HUDEP-2 (cell line): ENCODE data around the gene KRT3.

Source experiments
- DNase-seq, 76 experiments: peaks; one replicate each; lab custom pipeline; 2025; ENCODE audit not compliant: unreplicated experiment in 76 of 76; lab: John Stamatoyannopoulos, UW

KRT3 gene

DNA sequence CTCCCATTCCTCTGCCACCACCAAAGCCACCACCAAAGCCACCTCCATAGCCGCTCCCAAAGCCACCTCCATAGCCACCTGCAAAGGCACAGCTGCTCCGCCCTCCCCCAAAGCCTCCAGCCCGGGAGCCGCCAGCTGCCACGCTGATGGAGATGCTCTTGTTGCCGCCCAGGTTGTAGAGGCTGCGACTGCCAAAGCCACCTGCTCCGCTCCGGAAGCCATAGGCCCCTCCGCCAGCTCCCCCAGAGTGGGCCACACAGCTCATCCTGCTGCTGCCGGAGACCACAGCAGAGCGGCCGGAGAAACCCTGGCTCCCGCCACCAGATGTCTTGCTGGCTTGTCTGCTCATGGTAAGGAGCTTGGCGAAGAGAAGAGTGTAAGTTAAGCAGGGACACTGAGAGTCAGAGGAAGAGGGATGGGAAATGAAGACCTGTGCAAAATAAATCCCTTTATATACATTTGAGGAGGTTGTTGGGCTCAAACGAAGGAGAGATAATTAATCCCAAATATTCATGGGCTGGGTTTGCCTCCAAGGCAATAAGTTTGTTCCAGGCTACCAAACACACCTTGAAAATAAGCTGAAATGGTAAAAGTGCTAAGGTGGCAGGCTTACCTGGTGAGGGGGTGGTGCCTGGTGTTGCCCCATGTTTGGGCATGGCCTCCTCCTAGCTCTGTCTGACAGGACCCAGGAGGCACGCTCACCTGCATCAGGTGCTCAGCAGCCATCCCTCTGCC lies at the start of gene KRT3:
Gene KRT3, minus strand, starts transcription at position 424 of the 735 bp plus-strand sequence. Its CDS starts 75 bp downstream, at position 349.
- DNase-seq: no peak

DNA sequence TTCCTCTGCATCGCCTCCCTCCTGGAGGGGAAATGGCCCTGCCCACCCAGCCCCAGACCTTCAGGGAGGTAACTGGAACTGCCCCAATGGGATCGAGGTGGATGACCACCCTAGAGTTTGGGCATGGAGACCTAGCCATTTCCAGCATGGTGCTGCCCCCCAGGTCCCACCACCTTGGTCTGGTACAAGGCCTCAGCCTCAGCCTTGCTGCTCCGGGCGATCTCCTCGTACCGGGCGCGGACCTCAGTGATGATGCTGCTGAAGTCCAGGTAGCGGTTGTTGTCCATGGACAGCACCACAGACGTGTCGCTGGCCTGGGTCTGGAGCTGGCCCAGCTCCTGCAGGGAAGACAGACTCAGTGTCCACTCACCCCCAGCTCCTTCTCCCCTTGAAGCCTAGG lies 48.5 kb upstream of the KRT3 start:
- no peak for DNase-seq

DNA sequence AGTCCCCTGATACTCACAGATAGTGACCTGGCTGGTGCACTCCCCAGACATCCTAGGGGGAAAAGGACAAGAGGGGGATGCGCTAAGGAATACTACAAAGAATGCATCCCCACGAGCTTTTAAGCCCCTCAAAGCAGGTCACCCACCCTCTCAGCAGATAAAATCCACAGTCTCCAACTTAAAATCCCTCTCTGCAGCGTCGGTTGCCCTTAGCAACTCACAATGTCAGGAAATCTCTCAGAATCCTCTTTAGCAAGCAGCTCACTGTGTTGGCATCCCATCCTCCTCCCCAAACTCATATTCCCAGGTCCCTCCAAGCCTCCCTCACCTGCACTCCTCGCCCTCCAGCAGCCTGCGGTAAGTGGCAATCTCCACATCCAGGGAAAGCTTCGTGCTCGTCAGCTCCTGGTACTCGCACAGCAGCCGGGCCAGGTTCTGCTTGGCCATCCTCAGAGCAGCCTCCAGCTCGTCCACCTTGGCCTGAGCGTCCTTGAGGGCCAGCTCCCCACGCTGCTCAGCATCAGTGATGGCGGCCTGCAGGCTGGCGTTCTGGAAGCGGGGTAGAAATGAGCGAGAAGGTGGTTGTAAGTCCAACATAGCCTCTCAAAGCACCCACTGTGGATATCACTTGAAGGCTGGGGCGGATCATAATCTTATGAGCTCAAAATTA lies 43.7 kb upstream of the KRT3 start:
- DNase-seq: no peak

DNA sequence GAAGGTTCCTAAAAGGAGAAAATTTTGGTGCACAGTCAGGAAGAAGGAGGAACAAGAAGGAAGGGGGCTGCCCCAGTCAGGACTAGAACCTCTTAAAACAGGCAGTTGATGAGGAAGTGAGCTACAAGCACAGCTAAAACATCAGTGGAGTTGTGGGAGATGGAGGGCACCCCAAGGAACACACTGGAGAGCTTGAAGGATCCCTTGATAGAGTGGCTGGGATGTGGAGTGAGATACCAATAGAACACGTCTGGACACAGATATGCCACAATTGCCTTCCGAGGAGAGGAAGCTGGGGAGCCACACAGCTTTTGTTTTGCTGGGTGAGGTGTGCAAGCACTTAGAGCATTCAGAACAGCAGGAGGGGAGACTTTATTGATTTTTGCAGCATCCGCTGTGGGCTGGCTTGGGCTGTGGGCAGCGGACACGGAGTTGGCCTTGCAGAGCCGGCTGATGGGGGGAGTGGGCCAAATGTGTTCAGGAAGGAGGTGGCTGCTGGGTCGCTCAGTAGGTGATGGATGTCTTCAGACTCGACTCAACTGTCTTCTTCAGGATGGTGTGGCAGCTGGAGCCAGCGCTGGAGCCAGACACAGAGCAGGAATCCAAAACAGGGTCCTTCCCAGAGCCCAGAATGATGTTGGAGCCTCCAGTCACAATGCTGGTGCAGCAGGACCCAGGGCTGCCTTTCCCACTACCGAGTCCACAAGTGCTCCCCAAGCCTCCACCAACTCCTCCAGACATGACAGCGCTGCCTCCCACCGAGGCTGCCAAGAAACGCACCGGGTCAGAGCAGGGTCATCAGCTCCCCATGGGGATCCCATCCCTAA lies 42.9 kb upstream of the KRT3 start:
- peak in 1 of 76 experiments; percentile 3 for DNase-seq

DNA sequence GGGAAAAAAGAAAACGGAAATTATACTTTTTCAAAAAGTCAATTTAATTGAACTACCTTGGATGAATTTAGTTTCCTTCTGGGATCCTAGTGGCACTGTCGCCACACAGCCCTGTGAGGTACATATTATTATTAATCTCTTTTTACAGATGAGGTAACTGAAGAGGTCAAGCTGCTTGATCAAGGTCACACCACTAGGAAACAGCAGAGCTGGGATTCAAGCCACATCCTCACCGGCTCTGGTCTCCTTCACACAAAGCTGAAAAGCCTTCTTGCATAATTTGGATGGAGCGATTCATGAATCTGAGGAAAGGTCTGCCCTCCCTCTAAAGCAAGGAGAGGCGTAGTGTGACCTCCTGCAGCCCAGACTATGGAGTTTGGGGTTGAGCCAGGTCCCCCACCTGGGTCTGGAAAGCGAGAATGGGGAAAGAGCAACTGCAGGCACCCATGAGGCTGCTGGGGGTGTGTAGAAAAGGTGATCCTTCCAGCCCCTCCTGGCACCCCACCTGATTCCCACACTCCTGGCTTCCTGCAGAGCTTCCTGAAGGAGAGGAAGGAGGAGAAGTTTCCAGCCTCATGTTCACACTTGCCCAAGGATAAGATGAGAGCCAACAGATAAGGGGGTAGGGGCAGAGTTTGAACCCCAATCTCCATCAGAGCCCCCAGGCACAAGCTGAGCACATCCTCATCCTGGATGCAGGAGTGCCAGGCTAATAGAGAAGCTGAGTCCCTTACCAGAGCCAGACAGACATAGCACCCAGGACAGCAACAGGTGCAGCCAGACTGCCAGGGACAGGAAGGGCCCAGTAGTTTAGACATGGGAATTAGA lies 42.1 kb upstream of the KRT3 start:
- DNase-seq: no peak

DNA sequence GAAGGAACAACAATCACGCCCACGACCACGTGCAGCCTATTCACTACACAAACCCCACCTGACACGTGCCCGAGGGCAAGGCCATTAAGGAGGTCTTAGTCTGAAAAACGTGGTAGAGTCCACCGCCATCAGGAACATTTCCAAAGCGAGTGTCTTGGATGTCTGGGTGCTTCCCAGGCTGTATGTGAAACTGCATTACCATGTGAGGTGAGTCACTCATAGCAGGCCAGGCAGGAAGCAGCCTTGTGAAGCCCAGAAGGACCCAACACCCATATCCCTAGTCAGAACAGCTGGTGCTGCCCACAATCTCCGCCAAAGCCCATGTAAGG lies 41.5 kb upstream of the KRT3 start:
- peak in 1 of 76 experiments; percentile 2 for DNase-seq

DNA sequence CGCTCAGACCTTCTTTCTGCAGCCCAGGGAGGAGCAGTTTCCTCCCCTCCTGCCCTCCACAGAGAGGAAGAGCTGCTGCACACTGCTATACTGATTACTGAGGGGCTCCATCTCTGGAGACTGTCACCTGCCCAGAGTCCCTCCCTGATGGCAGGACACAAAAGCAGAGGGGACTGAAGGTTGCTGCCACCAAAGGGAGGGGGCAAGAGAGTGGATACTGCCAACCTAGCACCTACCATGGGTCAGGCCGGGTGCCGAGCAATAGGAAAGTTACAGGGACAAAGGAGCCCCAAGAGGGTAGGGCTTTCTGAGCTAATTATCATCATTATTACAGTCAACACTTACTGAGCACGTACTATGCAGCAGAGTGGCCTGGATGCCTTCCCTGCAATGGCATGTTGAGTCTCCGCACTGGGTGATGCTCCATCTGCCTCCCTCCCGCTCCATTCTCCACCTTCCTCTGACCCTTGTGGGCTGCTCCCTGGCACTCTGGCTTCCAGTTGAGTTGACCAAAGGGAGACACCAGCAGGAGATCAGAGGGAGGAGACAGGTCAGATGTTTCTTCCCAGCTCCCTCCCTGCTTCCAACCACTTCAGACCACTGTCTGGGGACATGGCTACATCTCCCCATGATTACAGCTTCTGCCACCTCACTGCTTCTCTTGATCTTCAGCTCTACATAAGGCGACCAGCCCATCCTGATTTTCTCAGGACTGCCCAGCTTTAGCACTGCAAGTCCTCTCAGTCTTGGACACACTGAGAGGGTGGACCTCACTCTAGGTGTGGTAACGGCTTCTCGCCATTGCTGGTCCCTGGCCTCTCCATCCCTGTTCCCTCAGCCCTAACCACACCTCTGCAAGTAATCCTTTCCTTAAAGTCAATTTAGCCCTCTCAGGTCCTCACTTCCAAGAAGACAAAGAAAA lies 40.8 kb upstream of the KRT3 start:
- DNase-seq: no peak

DNA sequence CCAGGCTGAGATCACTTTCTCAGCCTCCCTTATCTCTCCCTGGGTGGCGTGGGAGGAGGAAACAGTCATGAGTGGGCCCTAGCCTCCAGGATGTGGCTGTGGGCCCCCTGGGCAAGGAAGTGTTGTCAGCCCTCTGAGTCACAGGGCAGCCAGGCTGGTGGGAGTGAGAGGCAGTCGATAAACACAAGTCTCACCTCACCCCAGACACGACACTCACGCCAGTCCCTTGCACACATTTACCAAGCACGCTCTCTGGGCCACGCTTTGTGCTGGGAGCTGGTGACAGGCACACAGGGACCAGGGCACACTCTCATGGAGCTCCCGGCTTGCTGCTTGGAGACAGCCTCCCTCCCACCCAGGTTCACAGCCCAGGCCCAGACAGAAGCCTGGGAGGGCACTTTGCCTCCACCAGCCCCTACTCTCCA lies 40.1 kb upstream of the KRT3 start:
- DNase-seq: peak in 13 of 76 experiments; percentile 2 to 39 (median 9)

DNA sequence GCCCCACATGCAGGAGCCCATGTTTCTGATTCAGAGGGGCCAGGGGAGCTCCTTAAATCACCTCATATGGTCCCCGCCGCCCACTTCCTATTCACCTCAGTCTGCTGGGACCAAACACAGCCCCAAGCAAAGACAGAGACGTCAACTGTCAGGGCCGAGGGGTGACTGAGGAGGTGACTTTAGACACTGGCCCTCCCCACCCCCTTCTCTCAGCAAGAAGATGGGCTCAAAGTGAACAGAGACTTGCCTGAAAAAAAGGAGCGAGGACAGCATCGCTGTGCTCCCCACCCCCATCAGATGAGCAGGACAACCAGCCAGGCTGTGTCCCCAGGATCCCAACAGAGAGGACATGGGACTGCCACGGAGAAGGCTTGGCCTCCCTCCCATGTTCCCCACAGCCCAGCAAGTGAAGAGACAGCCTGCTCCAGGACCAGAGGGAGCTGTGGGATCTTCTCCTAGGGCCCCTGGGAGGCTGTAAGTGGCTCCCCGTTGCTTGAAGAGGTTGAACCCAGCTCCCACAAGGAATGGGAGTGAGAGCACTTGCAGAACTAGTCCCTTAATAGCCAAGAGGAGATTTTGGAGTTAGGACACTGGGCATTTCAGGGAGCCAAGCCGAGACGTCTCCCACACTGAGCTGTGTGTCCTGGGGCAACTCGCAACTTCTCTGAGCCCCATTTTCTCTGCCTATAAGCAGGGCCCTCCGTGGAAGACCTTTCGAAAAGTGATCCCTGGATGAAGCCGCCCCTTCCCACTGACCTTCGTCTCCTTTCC lies 39.5 kb upstream of the KRT3 start:
- no peak for DNase-seq

DNA sequence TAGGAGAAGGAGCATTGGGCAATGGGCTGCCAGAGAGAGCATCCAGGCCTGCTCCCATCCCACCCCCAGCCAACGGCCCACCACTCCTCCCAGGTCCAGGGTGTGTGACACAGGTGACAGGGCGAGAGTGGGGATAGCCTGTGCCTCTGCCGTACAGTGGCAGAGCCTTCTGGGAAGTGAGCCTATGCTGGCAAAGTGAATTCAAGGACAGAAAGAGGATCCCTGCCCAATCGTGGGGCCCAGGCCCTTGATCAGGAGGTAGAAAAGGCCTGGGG lies 38.7 kb upstream of the KRT3 start:
- no peak for DNase-seq

DNA sequence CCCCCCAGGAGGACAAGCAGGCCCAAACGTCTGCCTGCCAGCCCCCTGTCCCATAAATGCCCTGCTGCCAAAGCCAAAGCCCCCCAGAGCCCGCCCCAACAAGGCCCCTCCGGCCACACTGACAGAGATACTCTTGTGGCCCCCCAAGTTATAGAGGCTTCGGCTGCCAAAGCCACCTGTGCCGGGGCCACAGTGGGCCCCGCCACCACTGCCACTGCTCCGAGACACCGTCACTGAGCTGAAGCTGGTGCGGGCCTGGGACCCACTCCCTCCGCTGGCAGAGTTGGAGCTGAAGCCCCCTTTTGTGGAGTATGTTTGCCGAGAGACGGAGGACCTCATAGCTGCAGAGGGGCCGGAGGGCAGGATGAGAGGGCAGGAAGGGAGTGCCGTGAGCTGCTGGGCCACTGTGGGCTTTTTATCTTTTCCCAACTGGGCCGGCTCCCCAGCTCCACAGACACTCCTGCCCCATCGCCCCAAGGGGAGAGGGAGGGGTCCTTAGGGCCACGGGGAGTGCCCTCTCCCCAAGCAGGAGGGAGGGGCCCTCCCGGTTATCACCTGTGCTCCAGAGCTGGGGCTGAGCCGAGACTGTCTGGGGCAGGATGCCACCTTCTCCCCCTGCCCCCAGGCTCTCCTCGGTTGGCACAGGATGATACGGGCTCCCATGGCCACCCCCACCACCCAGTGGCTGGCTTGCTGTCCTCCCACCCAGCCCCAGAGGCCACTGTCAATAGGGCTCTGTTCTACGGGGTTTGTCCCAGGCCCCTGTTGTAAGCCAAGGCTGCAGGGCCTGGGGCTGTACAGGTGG lies 38.2 kb upstream of the KRT3 start, which contains the start of gene KRT79:
Gene KRT79, minus strand, starts transcription at position 390 of the 805 bp plus-strand sequence. Its CDS starts 51 bp downstream, at position 339.
- DNase-seq: no peak

DNA sequence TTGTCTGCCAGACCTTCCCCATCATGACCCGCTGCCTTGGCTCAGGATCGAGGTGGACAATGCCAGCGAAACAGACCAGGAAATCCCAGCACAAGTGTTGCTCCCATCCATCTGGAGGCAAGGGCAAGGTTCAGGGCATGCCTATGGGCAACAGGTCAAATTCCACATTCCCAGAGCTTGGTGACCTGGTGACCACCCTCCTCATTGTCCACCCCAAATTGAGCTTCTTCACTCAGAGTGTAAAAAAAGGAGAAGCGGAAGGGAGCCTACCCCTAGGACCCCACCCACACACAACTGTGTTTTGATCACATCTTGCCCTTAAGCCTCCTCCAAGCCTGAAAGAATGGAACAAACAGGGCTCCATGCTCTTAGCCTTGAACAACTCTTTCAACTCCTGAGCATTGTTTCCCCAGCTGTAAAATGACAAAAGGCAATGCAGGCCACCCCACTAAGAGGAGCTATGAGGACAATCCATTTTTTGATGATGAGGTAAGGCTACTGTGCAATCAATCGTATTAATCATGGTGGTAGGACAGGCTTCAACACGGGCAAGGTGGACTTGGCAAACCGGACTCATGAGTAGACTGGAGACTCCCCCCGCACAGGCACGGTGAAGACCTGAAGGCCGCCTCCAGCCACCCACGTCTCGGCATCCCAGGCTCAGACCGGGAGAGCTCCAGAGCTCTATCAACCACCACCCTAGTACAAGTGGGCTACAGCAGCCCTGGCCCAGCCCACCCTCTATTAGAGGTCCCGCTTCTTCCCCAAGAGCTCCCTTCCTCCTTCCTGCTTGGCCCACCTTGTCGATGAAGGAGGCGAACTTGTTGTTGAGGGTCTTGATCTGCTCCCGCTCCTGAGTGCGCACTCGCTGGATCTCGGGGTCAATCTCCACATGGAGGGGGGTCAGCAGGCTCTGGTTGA lies 37.3 kb upstream of the KRT3 start:
- DNase-seq: no peak

DNA sequence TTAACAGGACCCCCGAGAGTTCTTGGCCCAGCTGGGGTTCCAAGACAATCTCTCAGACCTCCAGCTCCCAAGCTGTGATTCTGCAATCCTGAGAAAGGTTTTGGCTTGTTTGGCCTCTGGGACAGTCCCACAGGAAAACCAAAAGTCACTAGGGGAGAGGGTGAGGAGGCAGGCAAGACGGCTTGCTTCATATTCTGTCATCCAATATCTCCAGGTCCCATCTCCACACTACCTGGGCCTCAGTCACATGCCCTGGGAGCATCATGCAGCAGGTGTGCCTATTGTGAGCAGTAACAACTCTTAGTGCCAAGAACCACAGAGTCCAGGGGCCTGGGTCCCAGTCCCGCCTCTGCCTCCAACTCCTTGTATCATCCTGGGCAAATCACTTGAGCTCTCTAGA lies 36.5 kb upstream of the KRT3 start:
- no peak for DNase-seq

DNA sequence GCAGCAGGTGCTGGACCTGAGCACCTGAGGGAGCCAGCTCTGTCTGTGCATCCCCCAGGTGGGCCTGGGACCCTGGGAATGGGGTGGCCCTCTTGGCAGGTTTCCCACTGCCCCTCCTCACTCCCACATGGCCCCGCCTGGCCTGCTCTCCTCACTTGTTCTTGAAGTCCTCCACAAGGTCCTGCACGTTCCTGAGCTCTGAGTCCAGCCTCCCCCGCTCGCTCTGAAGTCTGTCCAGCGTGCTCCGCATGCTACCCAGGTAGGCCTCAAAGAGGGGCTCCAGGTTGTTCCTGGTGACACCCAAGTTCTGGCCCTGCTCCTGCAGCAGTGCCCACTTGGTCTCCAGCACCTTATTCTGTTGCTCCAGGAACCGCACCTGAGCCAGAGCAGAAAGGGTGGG lies 35.3 kb upstream of the KRT3 start:
- DNase-seq: no peak

DNA sequence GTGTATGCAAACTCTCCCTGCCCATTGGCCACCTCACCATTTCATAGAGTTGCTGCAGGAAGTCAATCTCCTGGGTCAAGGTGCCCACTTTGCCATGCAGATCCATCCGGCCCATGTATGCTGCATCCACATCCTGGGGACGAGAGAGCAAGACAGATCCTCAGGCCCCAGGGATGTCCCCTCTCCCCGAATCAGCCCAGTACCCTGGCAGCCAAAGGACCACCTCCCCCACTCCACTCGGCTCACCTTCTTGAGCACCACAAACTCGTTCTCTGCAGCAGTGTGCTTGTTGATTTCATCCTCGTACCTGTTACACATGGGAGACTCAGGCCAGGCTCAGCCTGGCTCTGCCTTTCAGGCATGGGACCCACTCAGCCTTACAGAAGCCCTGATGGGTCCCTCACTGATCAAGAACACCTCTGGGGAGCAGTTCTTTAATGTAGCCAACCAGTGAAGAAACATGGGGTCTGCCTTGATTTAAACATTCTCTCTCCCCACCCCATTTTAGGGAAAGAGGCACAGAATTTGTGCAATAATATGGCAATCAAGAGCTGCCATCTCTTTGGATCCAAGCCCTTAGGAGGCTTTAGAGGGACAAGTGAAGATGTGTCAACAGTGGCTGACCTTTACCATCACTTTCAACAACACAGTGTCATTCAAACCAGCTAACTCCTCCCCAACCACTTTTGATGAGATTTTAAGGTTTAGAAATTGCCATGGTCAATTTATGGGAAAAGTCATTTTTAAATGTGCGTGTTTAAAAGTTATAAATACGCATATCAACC lies 34.3 kb upstream of the KRT3 start:
- DNase-seq: no peak

DNA sequence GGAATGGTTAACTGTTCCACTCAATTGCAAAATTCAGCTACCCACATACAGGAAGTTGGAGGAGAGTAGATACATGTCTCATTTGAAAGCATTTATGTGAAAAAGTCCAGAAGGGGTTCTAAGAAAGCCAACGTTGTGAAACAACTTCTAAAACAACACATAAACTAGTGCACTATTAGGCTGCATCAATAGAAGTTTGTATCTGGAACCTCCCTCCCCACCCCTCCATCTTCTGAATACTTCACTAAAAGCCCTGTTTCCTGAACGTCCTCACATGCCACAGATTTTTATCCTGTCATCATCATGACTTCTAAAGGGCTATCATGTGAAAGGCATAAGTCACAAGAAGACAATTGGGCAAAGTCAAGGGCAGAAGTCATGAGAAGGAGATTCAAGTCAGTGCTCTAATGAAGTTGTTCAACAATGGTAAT lies 32.7 kb upstream of the KRT3 start:
- no peak for DNase-seq
